ENCODE data around the gene ZDHHC20.

- TF ChIP-seq CTCF (IDR thresholded peaks at IDR 0.05) (no peak), EZH2phosphoT487 (IDR thresholded peaks at IDR 0.05) (no peak), EZH2 (IDR thresholded peaks at IDR 0.05) (no peak)
Measured at GRCh38 chr13:21389124-21389523, 70.0 kb downstream of the ZDHHC20 start.

All from neural progenitor cell (in vitro differentiated cells).